ENCODE measurements around the gene AOX1. TPM values are rescaled to one million over a fixed set of nuclear protein-coding genes. Genes with fewer than 3 reads are reported as not detected.

AOX1 gene
- total and polyA plus RNA-seq, 8 donors: 17.8 to 181 (median 120) TPM

- H3K27ac ChIP-seq: no peak overlapping the region
- no peaks in the 10 kb centered on the region for H3K27me3 ChIP-seq
- no peaks in the 10 kb centered on the region for H3K9me3 ChIP-seq
- no peak overlapping the region for H3K4me3 ChIP-seq
- no peaks in the 10 kb centered on the region for H3K36me3 ChIP-seq
- FAIRE-seq (peak; percentile 75), DNase-seq (no peak), ATAC-seq (peak in 1 of 4 donors; percentile 36)
- TF ChIP-seq, protein P1, sequence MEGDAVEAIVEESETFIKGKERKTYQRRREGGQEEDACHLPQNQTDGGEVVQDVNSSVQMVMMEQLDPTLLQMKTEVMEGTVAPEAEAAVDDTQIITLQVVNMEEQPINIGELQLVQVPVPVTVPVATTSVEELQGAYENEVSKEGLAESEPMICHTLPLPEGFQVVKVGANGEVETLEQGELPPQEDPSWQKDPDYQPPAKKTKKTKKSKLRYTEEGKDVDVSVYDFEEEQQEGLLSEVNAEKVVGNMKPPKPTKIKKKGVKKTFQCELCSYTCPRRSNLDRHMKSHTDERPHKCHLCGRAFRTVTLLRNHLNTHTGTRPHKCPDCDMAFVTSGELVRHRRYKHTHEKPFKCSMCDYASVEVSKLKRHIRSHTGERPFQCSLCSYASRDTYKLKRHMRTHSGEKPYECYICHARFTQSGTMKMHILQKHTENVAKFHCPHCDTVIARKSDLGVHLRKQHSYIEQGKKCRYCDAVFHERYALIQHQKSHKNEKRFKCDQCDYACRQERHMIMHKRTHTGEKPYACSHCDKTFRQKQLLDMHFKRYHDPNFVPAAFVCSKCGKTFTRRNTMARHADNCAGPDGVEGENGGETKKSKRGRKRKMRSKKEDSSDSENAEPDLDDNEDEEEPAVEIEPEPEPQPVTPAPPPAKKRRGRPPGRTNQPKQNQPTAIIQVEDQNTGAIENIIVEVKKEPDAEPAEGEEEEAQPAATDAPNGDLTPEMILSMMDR (IDR thresholded peaks at IDR 0.05): peak in 2 of 4 donors; percentile 21 to 31
- intact Hi-C loops (cut with DNase I): loop anchor here in 2 of 3 donors (5.0 to 10.0 kb wide), 2 partner anchors 119 to 126 kb away; no protein-coding TSS in a partner anchor
- 64 to 74% methylated on average over 2 of the region's 2 CpGs for WGBS, 2 donors
- H3K4me1 ChIP-seq: no peaks in the 10 kb centered on the region
These were observed 9.9 kb upstream of the AOX1 start for GRCh38 chr2:200575957-200576356.

DNA sequence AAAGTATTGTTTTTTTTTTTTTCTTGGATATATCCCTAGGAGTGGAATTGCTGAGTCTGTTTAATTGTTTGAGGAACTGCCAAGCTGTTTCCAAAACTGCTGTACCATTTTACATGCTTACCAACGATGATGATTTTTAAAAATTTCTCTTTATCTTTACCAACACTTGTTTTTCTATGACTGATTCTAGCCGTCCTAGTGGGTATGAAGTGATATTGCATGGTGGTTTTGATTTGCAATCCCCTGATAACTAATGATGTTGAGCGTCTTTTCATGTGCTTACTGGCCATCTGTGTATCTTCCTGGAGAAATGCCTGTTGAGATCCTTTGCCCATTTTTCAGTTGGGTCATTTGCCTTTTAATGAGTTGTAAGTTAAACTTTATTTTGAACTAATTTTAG is 8.8 kb upstream of the AOX1 start:
- DNase-seq (no peak), ATAC-seq (no peak), FAIRE-seq (no peak)
- no peaks in the 10 kb centered on the region for H3K4me1 ChIP-seq
- TF ChIP-seq, protein P1 (IDR thresholded peaks at IDR 0.05): no peak
- H3K27ac ChIP-seq: no peak overlapping the region
- H3K27me3 ChIP-seq: no peaks in the 10 kb centered on the region
- H3K36me3 ChIP-seq: no peaks in the 10 kb centered on the region
- H3K4me3 ChIP-seq: no peak overlapping the region
- 75 to 81% methylated on average over 3 of the region's 3 CpGs for WGBS, 2 donors
- intact Hi-C loops (cut with DNase I): loop anchor here in 2 of 3 donors (5.0 to 10.0 kb wide), 2 partner anchors 118 to 125 kb away; no protein-coding TSS in a partner anchor
- H3K9me3 ChIP-seq: no peaks in the 10 kb centered on the region

GRCh38 chr2:200578778-200579177 is 7.0 kb upstream of the AOX1 start:
- 8 to 19% methylated on average over 1 of the region's 1 CpG for WGBS, 2 donors
- Histone ChIP-seq H3K9me3 (no peaks in the 10 kb centered on the region), H3K4me1 (no peaks in the 10 kb centered on the region), H3K27me3 (no peaks in the 10 kb centered on the region), H3K27ac (no peak overlapping the region), H3K36me3 (no peaks in the 10 kb centered on the region), H3K4me3 (no peak overlapping the region)
- DNase-seq (no peak), FAIRE-seq (no peak), ATAC-seq (peak; percentile 78 to 97 (median 94))
- TF ChIP-seq, protein P1 (IDR thresholded peaks at IDR 0.05): peak; percentile 25 to 60 (median 40)
- intact Hi-C loops (cut with DNase I): loop anchor here in 2 of 3 donors (5.0 to 10.0 kb wide), 2 partner anchors 116 to 124 kb away; no protein-coding TSS in a partner anchor

- FAIRE-seq: no peak
- intact Hi-C loops (cut with DNase I): loop anchor here in 1 of 3 donors (10.0 kb wide), 1 partner anchor 90 kb away; no protein-coding TSS in a partner anchor
- no peak overlapping the region for H3K27ac ChIP-seq
- 84 to 86% methylated on average over 3 of the region's 3 CpGs for WGBS, 2 donors
- no peak for DNase-seq
- no peaks in the 10 kb centered on the region for H3K9me3 ChIP-seq
- TF ChIP-seq, protein P1 (IDR thresholded peaks at IDR 0.05): no peak
- H3K4me3 ChIP-seq: no peak overlapping the region
- no peaks in the 10 kb centered on the region for H3K27me3 ChIP-seq
- ATAC-seq: no peak
- no peaks in the 10 kb centered on the region for H3K36me3 ChIP-seq
- peaks cover 4 to 18% (median 16%) of the 10 kb centered on the region in 3 donors for H3K4me1 ChIP-seq
These were observed 1.2 kb upstream of the AOX1 start for GRCh38 chr2:200584639-200585038.

DNA sequence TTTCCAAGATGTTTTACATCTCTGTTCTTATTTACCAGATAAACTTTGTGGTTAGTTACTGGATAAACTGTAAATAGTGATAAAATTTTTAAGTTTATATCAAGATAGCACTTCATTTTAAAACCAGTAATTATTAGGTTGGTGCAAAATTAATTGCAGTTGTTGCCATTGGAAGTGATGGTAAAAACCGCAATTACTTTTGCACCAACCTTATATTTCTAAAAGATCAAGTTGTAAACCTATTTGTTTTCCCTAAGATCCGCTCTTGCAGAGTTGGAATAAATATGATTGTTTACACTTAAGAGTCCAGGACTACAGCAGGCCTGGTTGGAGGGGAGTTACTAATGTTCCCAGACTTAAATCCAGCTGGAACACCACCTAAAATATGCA is 479 bp upstream of the AOX1 start:
- no peak for ATAC-seq
- DNase-seq: no peak
- H3K4me3 ChIP-seq: peak overlapping the region; percentile 46 to 60 (median 50)
- peaks cover 7 to 25% (median 23%) of the 10 kb centered on the region in 3 donors for H3K4me1 ChIP-seq
- H3K9me3 ChIP-seq: no peaks in the 10 kb centered on the region
- 9 to 18% methylated on average over 2 of the region's 2 CpGs for WGBS, 2 donors
- TF ChIP-seq, protein P1 (IDR thresholded peaks at IDR 0.05): no peak
- intact Hi-C loops (cut with DNase I): loop anchor here in 1 of 3 donors (10.0 kb wide), 1 partner anchor 89 kb away; no protein-coding TSS in a partner anchor
- FAIRE-seq: no peak
- H3K36me3 ChIP-seq: no peaks in the 10 kb centered on the region
- H3K27me3 ChIP-seq: no peaks in the 10 kb centered on the region
- H3K27ac ChIP-seq: peak overlapping the region in 2 of 4 donors; percentile 89 to 91

Measured in pancreas (tissue), 10 donors.